ENCODE measurements around the gene SLC35F3.

DNA sequence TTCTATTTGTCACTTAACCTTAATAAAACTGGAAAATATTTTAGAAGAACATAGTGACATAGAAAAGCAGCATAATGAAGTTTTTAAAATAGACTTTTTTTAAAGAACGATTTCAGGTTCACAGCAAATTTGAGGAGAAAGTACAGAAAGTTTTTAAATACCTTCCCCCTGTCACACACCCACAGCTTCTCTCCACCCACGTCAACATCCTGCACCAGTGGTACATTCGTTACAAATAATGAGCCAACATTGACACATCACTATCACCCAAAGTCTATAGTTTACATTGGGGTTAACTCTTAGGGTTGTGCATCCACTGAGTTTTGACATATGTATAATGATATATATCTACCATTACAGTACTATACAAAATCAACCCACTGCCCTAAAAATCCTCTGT lies 3.0 kb upstream of the SLC35F3 start:
- TF ChIP-seq, protein P1, sequence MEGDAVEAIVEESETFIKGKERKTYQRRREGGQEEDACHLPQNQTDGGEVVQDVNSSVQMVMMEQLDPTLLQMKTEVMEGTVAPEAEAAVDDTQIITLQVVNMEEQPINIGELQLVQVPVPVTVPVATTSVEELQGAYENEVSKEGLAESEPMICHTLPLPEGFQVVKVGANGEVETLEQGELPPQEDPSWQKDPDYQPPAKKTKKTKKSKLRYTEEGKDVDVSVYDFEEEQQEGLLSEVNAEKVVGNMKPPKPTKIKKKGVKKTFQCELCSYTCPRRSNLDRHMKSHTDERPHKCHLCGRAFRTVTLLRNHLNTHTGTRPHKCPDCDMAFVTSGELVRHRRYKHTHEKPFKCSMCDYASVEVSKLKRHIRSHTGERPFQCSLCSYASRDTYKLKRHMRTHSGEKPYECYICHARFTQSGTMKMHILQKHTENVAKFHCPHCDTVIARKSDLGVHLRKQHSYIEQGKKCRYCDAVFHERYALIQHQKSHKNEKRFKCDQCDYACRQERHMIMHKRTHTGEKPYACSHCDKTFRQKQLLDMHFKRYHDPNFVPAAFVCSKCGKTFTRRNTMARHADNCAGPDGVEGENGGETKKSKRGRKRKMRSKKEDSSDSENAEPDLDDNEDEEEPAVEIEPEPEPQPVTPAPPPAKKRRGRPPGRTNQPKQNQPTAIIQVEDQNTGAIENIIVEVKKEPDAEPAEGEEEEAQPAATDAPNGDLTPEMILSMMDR (IDR thresholded peaks at IDR 0.05), result no peak
- TF ChIP-seq POLR2A (IDR thresholded peaks at IDR 0.05) (no peak), EP300 (IDR thresholded peaks at IDR 0.05) (no peak)

All from ovary (tissue), 3 donors.